IMR-90 (cell line): ENCODE data around the gene RALA. TPM values are rescaled to one million over a fixed set of nuclear protein-coding genes. Genes with fewer than 3 reads are reported as not detected.
A peak's percentile ranks its signal among the peaks of the same experiment; 100 is the strongest.

Source experiments
- ATAC-seq: fragments of 200-7000 bp; cut with Tn5 transposase; 2 replicates; pipeline ENCODE4 v1.9.1; 2020; ENCODE audit warnings: low read depth, mild to moderate bottlenecking, moderate library complexity
- BruUV-seq: library from RNA; stranded (reverse); fragments of 400-500 nt; replicated peaks from 2 replicates; lab custom pipeline; 2021; lab: Mats Ljungman, UMichigan
- CTCF ChIA-PET: fragments of 300-600 bp; formaldehyde crosslinking; extraction: SDS; loops from one replicate; lab custom pipeline; 2021; ENCODE audit warnings: antibody characterized with exemption; lab: Yijun Ruan, JAX
- POLR2A ChIA-PET: fragments of 300-600 bp; sonication (Branson Sonifier 250); formaldehyde crosslinking; loops from one replicate; lab custom pipeline; 2022; ENCODE audit warnings: antibody characterized with exemption; ENCODE audit not compliant: unreplicated experiment; lab: Charles Lee
- DNase-seq: peaks from one replicate; pipeline ENCODE4 v3.0.0; 2013
- H2AFZ ChIP-seq: replicated peaks from 2 replicates; pipeline ENCODE3; 2013; ENCODE audit warnings: low read length, mild to moderate bottlenecking; ENCODE audit not compliant: poor library complexity
- H2AK5ac ChIP-seq: 2 replicates; pipeline ENCODE4 v1.6.1; 2013; ENCODE audit warnings: low read depth, low read length, inconsistent platforms
- H2AK9ac ChIP-seq: replicated peaks from 2 replicates; pipeline ENCODE3; 2013; ENCODE audit warnings: mild to moderate bottlenecking, low read depth, low read length, moderate library complexity; ENCODE audit not compliant: poor library complexity
- H2BK120ac ChIP-seq: 2 replicates; pipeline ENCODE4 v1.6.1; 2013; ENCODE audit warnings: low read depth, low read length, inconsistent platforms
- H2BK15ac ChIP-seq: 3 replicates; pipeline ENCODE4 v1.6.1; 2013; ENCODE audit warnings: low read depth, low read length, inconsistent platforms
- H2BK20ac ChIP-seq: 2 replicates; pipeline ENCODE4 v1.6.1; 2013; ENCODE audit warnings: low read depth, mild to moderate bottlenecking, inconsistent platforms, low read length, moderate library complexity
- H2BK5ac ChIP-seq: 2 replicates; pipeline ENCODE4 v1.6.1; 2013; ENCODE audit warnings: mild to moderate bottlenecking, low read depth, low read length, inconsistent platforms; ENCODE audit not compliant: poor library complexity, severe bottlenecking
- H3K14ac ChIP-seq: replicated peaks from 2 replicates; pipeline ENCODE4 v1.6.1; 2013; ENCODE audit warnings: low read depth, low read length, inconsistent platforms
- H3K18ac ChIP-seq: 2 replicates; pipeline ENCODE4 v1.6.1; 2013; ENCODE audit warnings: low read depth, low read length, control low read depth
- H3K23ac ChIP-seq: 2 replicates; pipeline ENCODE4 v1.6.1; 2013; ENCODE audit warnings: low read depth, low read length, inconsistent platforms
- H3K27ac ChIP-seq: 2 replicates; pipeline ENCODE4 v1.5.1; 2013; ENCODE audit warnings: mild to moderate bottlenecking, control low read depth, low read length; ENCODE audit not compliant: insufficient read depth
- H3K27me3 ChIP-seq: 2 replicates; pipeline ENCODE4 v1.6.1; 2013; ENCODE audit warnings: low read length; ENCODE audit not compliant: control insufficient read depth, insufficient read depth
- H3K36me3 ChIP-seq: 2 replicates; pipeline ENCODE4 v1.6.1; 2013; ENCODE audit warnings: low read length, mixed read lengths; ENCODE audit not compliant: control insufficient read depth, insufficient read depth
- H3K4ac ChIP-seq: 2 replicates; pipeline ENCODE4 v1.6.1; 2013; ENCODE audit warnings: low read depth, low read length, inconsistent platforms
- H3K4me1 ChIP-seq: 2 replicates; pipeline ENCODE4 v1.6.1; 2013; ENCODE audit warnings: low read length, mixed read lengths; ENCODE audit not compliant: control insufficient read depth, insufficient read depth
- H3K4me2 ChIP-seq: 2 replicates; pipeline ENCODE4 v1.6.1; 2013; ENCODE audit warnings: low read depth, mild to moderate bottlenecking, control low read depth, low read length, moderate library complexity
- H3K4me3 ChIP-seq: 2 replicates; pipeline ENCODE4 v1.5.1; 2013; ENCODE audit warnings: low read depth, mild to moderate bottlenecking, control low read depth, low read length, moderate library complexity; ENCODE audit not compliant: insufficient read depth
- H3K56ac ChIP-seq: 2 replicates; pipeline ENCODE4 v1.6.1; 2013; ENCODE audit warnings: low read length, inconsistent platforms; ENCODE audit not compliant: insufficient read depth; ENCODE audit errors: extremely low read depth
- H3K79me1 ChIP-seq, 2 experiments: 2 replicates each; pipeline ENCODE4 v1.6.1; 2013; ENCODE audit warnings: low read length in 2 of 2, inconsistent platforms in 1 of 2, low read depth in 1 of 2
- H3K9ac ChIP-seq: 2 replicates; pipeline ENCODE4 v1.6.1; 2013; ENCODE audit warnings: low read depth, low read length, control low read depth
- H3K9me1 ChIP-seq: 2 replicates; pipeline ENCODE4 v1.6.1; 2013; ENCODE audit warnings: low read length, inconsistent platforms; ENCODE audit not compliant: insufficient read depth
- H3K9me3 ChIP-seq: 2 replicates; pipeline ENCODE4 v1.6.1; 2013; ENCODE audit warnings: low read length; ENCODE audit not compliant: control insufficient read depth, insufficient read depth
- H4K20me1 ChIP-seq: 2 replicates; pipeline ENCODE4 v1.6.1; 2013; ENCODE audit warnings: low read length, inconsistent platforms; ENCODE audit not compliant: insufficient read depth
- H4K5ac ChIP-seq: 2 replicates; pipeline ENCODE4 v1.6.1; 2013; ENCODE audit warnings: mild to moderate bottlenecking, low read depth, low read length, control low read depth
- H4K8ac ChIP-seq, 2 experiments: 2 replicates each; pipeline ENCODE4 v1.6.1; 2013; ENCODE audit warnings: low read depth in 2 of 2, low read length in 2 of 2, control low read depth in 1 of 2, inconsistent platforms in 1 of 2
- H4K91ac ChIP-seq: 2 replicates; pipeline ENCODE4 v1.6.1; 2013; ENCODE audit warnings: low read depth, low read length, inconsistent platforms; ENCODE audit not compliant: insufficient read depth
- BHLHE40 ChIP-seq: fragments of 150-350 bp; IDR thresholded peaks from 2 replicates; pipeline ENCODE4 v1.6.1; 2016; ENCODE audit warnings: mild to moderate bottlenecking, low read depth, low read length
- CEBPB ChIP-seq: IDR thresholded peaks from 2 replicates; pipeline ENCODE4 v1.6.1; 2012; ENCODE audit warnings: low read depth, low read length, improper control_type of control experiment
- CHD1 ChIP-seq: IDR thresholded peaks from 2 replicates; pipeline ENCODE4 v1.6.1; 2012; ENCODE audit warnings: low read depth, low read length, improper control_type of control experiment
- FOS ChIP-seq: fragments of 150-350 bp; IDR thresholded peaks from 2 replicates; pipeline ENCODE4 v1.6.1; 2016; ENCODE audit warnings: low read depth, low read length
- MAFK ChIP-seq: IDR thresholded peaks from 2 replicates; pipeline ENCODE4 v1.6.1; 2012; ENCODE audit warnings: low read depth, low read length, improper control_type of control experiment
- MAZ ChIP-seq: IDR thresholded peaks from 2 replicates; pipeline ENCODE4 v1.6.1; 2012; ENCODE audit warnings: low read depth, mild to moderate bottlenecking, low read length, improper control_type of control experiment, moderate library complexity, borderline replicate concordance
- MXI1 ChIP-seq: IDR thresholded peaks from 2 replicates; pipeline ENCODE4 v1.6.1; 2012; ENCODE audit warnings: low read depth, mild to moderate bottlenecking, low read length, moderate library complexity, borderline replicate concordance
- NFE2L2 ChIP-seq: fragments of 150-350 bp; IDR thresholded peaks from 2 replicates; pipeline ENCODE4 v1.6.1; 2016; ENCODE audit warnings: low read depth, mild to moderate bottlenecking, low read length
- POLR2A ChIP-seq: IDR thresholded peaks from 2 replicates; pipeline ENCODE4 v1.6.1; 2012; ENCODE audit warnings: mild to moderate bottlenecking, low read depth, low read length
- RAD21 ChIP-seq: IDR thresholded peaks from 2 replicates; pipeline ENCODE4 v1.6.1; 2012; ENCODE audit warnings: low read length, improper control_type of control experiment
- RCOR1 ChIP-seq: IDR thresholded peaks from 2 replicates; pipeline ENCODE4 v1.6.1; 2012; ENCODE audit warnings: mild to moderate bottlenecking, low read length, improper control_type of control experiment; ENCODE audit not compliant: insufficient replicate concordance
- RFX5 ChIP-seq: IDR thresholded peaks from 2 replicates; pipeline ENCODE4 v1.8.0; 2012; ENCODE audit warnings: low read depth, mild to moderate bottlenecking, low read length, moderate library complexity
- SMC3 ChIP-seq: fragments of 150-350 bp; IDR thresholded peaks from 2 replicates; pipeline ENCODE4 v1.6.1; 2016; ENCODE audit warnings: low read depth, mild to moderate bottlenecking, antibody characterized with exemption, low read length, moderate library complexity
- WGBS, 2 experiments: methylation state at CpG; one replicate each; pipeline versions ENCODE4 v1.1.5 to v1.1.7; 2013; ENCODE audit warnings: missing lambda C conversion rate in 2 of 2; ENCODE audit not compliant: insufficient read length in 1 of 2; ENCODE audit errors: extremely low coverage in 2 of 2; 5-methylcytosine and 5-hydroxymethylcytosine counted together
- dilution Hi-C: fragments of 300-500 bp; cut with HindIII; formaldehyde crosslinking; loops from one replicate; pipeline ENCODE4 v1.14.3; 2018; ENCODE audit warnings: low sequenced_read_pairs; ENCODE audit not compliant: unreplicated experiment
- in situ Hi-C: fragments of 300-500 bp; cut with MboI; formaldehyde crosslinking; loops from 3 replicates; pipeline ENCODE4 v1.14.3; 2019; ENCODE audit warnings: low sequenced_read_pairs, inconsistent platforms, mixed read lengths
- intact Hi-C: fragments of 100-400 bp; cut with micrococcal nuclease; formaldehyde crosslinking; loops from 2 replicates; pipeline ENCODE4 v1.10.0; 2022
- polyA plus RNA-seq, 3 experiments: library from polyadenylated mRNA; depleted of rRNA; stranded (reverse); fragments of >200 nt; gene quantifications; 2 replicates each; pipeline ENCODE4 v1.2.3, GENCODE V29; 2012; ENCODE audit warnings: low replicate concordance in 1 of 3
- total RNA-seq: library from RNA; depleted of rRNA; stranded (reverse); fragments of >200 nt; gene quantifications from 2 replicates; pipeline ENCODE4 v1.2.3, GENCODE V29; 2012
- TF ChIP-seq, protein P1 (sequence below): fragments of 150-350 bp; IDR thresholded peaks from 2 replicates; pipeline ENCODE4 v1.6.1; 2017; ENCODE audit warnings: mild to moderate bottlenecking, antibody characterized with exemption, low read length, low read depth
- TF ChIP-seq, protein P2 (sequence below): fragments of 150-350 bp; IDR thresholded peaks from 2 replicates; pipeline ENCODE4 v1.6.1; 2016; ENCODE audit warnings: low read depth, mild to moderate bottlenecking, low read length, moderate library complexity, borderline replicate concordance
- TF ChIP-seq, protein P3 (sequence below): conservative IDR thresholded peaks from 2 replicates; pipeline ENCODE4 v1.5.1; 2012; ENCODE audit warnings: mild to moderate bottlenecking, low read depth, low read length, improper control_type of control experiment

RALA gene
- total and polyA plus RNA-seq, 2 of the 4 experiments (the other 2 are of a cell fraction) = 7.7 to 20.5 TPM

DNA sequence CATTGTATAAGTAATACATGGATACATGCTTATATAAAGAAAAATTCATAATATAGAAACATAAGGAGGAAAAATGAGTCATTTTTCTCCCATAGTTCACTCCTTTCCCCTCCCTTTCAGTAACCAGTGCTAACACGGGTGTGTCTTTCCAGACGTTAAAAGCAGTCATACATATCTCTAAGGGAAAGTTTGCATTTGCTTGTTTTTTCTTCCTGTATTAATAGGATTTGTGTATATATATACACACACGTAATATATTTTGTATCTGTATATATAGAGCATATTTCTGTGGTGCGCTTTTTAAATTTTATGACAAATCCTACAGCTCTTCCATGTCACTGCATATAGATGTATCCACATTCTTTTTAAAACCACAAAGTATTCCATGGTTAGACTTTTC, 78.8 kb downstream of the RALA start:
- POLR2A ChIA-PET = no interaction called here
- Histone ChIP-seq H3K4me3 (no peak overlapping the region), H4K20me1 (no peaks in the 10 kb centered on the region), H3K27ac (no peak overlapping the region; the same call in 1 of the 2 replicates), H3K18ac (no peak overlapping the region), H2BK120ac (no peak overlapping the region), H2AFZ (no peak overlapping the region), H2AK5ac (no peak overlapping the region), H3K4me2 (no peak overlapping the region), H2AK9ac (no peak overlapping the region), H3K79me1 (peaks cover 37 to 43% of the 10 kb centered on the region in 2 experiments), H3K36me3 (peaks cover 16% of the 10 kb centered on the region), H4K5ac (no peak overlapping the region), H2BK5ac (peak overlapping the region; percentile 63), H3K4ac (no peak overlapping the region), H3K56ac (no peak overlapping the region), H4K8ac (no peak overlapping the region), H3K27me3 (no peaks in the 10 kb centered on the region), H2BK15ac (no peak overlapping the region), H3K14ac (no peak overlapping the region), H3K23ac (no peak overlapping the region), H3K9ac (no peak overlapping the region), H3K9me1 (peaks cover 4% of the 10 kb centered on the region; the same call in 1 of the 2 replicates), H4K91ac (no peak overlapping the region), H3K4me1 (peaks cover 8% of the 10 kb centered on the region), H3K9me3 (no peaks in the 10 kb centered on the region), H2BK20ac (no peak overlapping the region)
- no CpG with 5 or more reads among the region's 4 CpGs for WGBS, 2 experiments
- CTCF ChIA-PET = interaction anchor here (1.7 kb wide), 1 partner anchor 12 kb away, joined by 3 read pairs; no protein-coding TSS in a partner anchor
- intact Hi-C loops (loop anchor here (1.0 kb wide), 2 partner anchors 31 to 79 kb away; partner anchors contain the start of gene RALA), dilution Hi-C loops (no loop called here), in situ Hi-C loops (no loop called here)
- DNase-seq = peak; percentile 86
- BruUV-seq = no TSS peak
- ATAC-seq = peak; percentile 90
- TF ChIP-seq, protein P1, sequence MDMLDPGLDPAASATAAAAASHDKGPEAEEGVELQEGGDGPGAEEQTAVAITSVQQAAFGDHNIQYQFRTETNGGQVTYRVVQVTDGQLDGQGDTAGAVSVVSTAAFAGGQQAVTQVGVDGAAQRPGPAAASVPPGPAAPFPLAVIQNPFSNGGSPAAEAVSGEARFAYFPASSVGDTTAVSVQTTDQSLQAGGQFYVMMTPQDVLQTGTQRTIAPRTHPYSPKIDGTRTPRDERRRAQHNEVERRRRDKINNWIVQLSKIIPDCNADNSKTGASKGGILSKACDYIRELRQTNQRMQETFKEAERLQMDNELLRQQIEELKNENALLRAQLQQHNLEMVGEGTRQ = no peak
- no peak for TF ChIP-seq CHD1
- TF ChIP-seq POLR2A = no peak
- no peak for TF ChIP-seq RFX5
- no peak for TF ChIP-seq MAZ
- no peak for TF ChIP-seq NFE2L2
- no peak for TF ChIP-seq FOS
- no peak for TF ChIP-seq MAFK
- no peak for TF ChIP-seq RAD21
- TF ChIP-seq, protein P2, sequence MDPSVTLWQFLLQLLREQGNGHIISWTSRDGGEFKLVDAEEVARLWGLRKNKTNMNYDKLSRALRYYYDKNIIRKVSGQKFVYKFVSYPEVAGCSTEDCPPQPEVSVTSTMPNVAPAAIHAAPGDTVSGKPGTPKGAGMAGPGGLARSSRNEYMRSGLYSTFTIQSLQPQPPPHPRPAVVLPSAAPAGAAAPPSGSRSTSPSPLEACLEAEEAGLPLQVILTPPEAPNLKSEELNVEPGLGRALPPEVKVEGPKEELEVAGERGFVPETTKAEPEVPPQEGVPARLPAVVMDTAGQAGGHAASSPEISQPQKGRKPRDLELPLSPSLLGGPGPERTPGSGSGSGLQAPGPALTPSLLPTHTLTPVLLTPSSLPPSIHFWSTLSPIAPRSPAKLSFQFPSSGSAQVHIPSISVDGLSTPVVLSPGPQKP = no peak
- TF ChIP-seq BHLHE40 = no peak
- no peak for TF ChIP-seq CEBPB
- TF ChIP-seq, protein P3, sequence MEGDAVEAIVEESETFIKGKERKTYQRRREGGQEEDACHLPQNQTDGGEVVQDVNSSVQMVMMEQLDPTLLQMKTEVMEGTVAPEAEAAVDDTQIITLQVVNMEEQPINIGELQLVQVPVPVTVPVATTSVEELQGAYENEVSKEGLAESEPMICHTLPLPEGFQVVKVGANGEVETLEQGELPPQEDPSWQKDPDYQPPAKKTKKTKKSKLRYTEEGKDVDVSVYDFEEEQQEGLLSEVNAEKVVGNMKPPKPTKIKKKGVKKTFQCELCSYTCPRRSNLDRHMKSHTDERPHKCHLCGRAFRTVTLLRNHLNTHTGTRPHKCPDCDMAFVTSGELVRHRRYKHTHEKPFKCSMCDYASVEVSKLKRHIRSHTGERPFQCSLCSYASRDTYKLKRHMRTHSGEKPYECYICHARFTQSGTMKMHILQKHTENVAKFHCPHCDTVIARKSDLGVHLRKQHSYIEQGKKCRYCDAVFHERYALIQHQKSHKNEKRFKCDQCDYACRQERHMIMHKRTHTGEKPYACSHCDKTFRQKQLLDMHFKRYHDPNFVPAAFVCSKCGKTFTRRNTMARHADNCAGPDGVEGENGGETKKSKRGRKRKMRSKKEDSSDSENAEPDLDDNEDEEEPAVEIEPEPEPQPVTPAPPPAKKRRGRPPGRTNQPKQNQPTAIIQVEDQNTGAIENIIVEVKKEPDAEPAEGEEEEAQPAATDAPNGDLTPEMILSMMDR = no peak
- no peak for TF ChIP-seq MXI1
- TF ChIP-seq RCOR1 = no peak
- TF ChIP-seq SMC3 = no peak
